Measurements from ENCODE around the gene AR. TPM values are rescaled to one million over a fixed set of nuclear protein-coding genes. Genes with fewer than 3 reads are reported as not detected.

AR gene
- total RNA-seq, 4 donors from 2014 or later = 6.4 to 13.0 (median 10.2) TPM

DNA sequence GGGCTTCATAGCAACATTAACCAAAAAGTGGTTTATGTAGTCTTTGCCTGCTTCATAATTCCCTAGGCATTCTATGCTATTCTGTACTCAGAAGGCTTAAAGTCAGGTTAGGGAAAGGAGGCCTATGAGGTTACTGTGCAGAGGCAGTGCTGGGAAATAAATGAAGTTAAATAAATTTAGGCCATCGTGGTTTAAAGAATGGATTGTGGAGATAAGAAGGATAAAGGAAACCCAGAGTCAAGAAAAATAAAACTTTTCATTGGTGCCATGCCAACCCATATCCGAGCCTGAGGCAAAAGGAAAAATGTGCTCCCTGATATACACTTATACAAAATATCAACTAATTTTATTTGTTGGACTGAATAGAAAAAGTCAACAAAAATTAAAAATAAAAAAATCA, 70.2 kb downstream of the AR start:
- Histone ChIP-seq H3K4me3 (no peak overlapping the region), H3K9me3 (no peaks in the 10 kb centered on the region), H3K4me1 (no peaks in the 10 kb centered on the region), H3K27ac (no peak overlapping the region), H3K36me3 (no peaks in the 10 kb centered on the region), H3K27me3 (no peaks in the 10 kb centered on the region)
- no peak for DNase-seq (ENCODE audit: low spot score in 2 of 2)
- TF ChIP-seq POLR2AphosphoS5 (IDR thresholded peaks at IDR 0.05) (no peak), EP300 (IDR thresholded peaks at IDR 0.05) (no peak), POLR2A (IDR thresholded peaks at IDR 0.05) (no peak)
- TF ChIP-seq, protein P1, sequence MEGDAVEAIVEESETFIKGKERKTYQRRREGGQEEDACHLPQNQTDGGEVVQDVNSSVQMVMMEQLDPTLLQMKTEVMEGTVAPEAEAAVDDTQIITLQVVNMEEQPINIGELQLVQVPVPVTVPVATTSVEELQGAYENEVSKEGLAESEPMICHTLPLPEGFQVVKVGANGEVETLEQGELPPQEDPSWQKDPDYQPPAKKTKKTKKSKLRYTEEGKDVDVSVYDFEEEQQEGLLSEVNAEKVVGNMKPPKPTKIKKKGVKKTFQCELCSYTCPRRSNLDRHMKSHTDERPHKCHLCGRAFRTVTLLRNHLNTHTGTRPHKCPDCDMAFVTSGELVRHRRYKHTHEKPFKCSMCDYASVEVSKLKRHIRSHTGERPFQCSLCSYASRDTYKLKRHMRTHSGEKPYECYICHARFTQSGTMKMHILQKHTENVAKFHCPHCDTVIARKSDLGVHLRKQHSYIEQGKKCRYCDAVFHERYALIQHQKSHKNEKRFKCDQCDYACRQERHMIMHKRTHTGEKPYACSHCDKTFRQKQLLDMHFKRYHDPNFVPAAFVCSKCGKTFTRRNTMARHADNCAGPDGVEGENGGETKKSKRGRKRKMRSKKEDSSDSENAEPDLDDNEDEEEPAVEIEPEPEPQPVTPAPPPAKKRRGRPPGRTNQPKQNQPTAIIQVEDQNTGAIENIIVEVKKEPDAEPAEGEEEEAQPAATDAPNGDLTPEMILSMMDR (IDR thresholded peaks at IDR 0.05) = no peak
- WGBS = 60% methylated on average over 2 of the region's 2 CpGs

GRCh38 chrX:67614423-67614822, 70.6 kb downstream of the AR start:
- no peak overlapping the region for H3K27ac ChIP-seq
- DNase-seq (ENCODE audit: low spot score in 2 of 2) = no peak
- no peaks in the 10 kb centered on the region for H3K9me3 ChIP-seq
- H3K27me3 ChIP-seq = no peaks in the 10 kb centered on the region
- no peak for TF ChIP-seq EP300 (IDR thresholded peaks at IDR 0.05)
- no peak for TF ChIP-seq POLR2A (IDR thresholded peaks at IDR 0.05)
- TF ChIP-seq, protein P1 (IDR thresholded peaks at IDR 0.05) = no peak
- no peak for TF ChIP-seq POLR2AphosphoS5 (IDR thresholded peaks at IDR 0.05)
- H3K36me3 ChIP-seq = no peaks in the 10 kb centered on the region
- WGBS = 79% methylated on average over 1 of the region's 1 CpG
- no peaks in the 10 kb centered on the region for H3K4me1 ChIP-seq
- no peak overlapping the region for H3K4me3 ChIP-seq

DNA sequence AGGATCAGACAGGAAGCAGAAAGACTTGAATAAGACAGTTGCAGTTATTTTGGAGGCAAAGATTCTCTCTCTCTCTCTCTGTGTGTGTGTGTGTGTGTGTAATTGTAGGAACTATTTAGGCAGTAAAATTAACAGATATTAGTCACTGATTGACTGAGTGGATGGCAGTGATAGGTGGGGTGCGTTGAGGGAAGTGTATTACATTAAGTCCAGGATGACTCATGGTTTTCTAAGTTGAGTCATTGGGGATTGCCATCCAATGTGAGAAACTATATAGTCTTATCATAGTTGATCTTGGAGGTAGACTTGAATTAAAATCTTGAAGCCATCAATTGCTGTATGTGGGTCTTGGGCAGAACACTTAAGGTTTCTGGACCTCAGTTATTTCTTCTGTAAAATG, 75.4 kb downstream of the AR start:
- WGBS = 39% methylated on average over 1 of the region's 1 CpG

DNA sequence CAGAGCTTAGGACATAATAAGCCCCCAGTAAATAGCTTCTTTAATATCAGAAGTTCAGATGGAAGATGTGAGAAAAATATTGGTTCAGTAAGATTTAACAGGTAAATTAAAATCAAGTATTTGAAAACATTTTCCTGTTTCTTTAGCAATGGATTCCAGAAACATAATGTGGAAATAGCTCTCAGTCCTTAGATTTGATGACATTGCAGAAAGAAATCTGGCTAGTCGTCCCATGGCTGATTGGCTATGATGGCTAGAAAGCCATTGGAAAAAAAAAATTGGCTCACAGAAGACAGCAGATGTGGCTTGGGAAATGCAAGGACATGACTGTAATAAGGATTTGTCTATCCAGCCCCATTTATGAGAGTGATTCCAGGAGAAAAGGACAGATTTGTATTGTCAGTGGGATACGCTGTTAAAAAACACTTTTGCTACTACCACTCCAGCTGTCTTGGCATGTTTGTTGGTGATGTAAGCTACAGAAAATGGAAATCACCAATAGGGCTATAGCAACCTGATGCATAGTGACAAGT, 78.3 kb downstream of the AR start:
- WGBS = 77% methylated on average over 2 of the region's 2 CpGs
- no peaks in the 10 kb centered on the region for H3K9me3 ChIP-seq
- no peak for DNase-seq (ENCODE audit: low spot score in 2 of 2)
- H3K4me1 ChIP-seq = no peaks in the 10 kb centered on the region
- no peak overlapping the region for H3K4me3 ChIP-seq
- no peaks in the 10 kb centered on the region for H3K27me3 ChIP-seq
- TF ChIP-seq POLR2AphosphoS5 (IDR thresholded peaks at IDR 0.05) (no peak), POLR2A (IDR thresholded peaks at IDR 0.05) (no peak), EP300 (IDR thresholded peaks at IDR 0.05) (no peak)
- TF ChIP-seq, protein P1 (IDR thresholded peaks at IDR 0.05) = no peak
- H3K27ac ChIP-seq = no peak overlapping the region
- no peaks in the 10 kb centered on the region for H3K36me3 ChIP-seq

More for the DNA sequence above, 75.4 kb downstream of the AR start:
- no peak for TF ChIP-seq POLR2A (IDR thresholded peaks at IDR 0.05)
- TF ChIP-seq, protein P1 (IDR thresholded peaks at IDR 0.05) = no peak
- TF ChIP-seq EP300 (IDR thresholded peaks at IDR 0.05) = no peak
- TF ChIP-seq POLR2AphosphoS5 (IDR thresholded peaks at IDR 0.05) = no peak
- no peak overlapping the region for H3K4me3 ChIP-seq
- H3K9me3 ChIP-seq = no peaks in the 10 kb centered on the region
- no peaks in the 10 kb centered on the region for H3K4me1 ChIP-seq
- H3K27me3 ChIP-seq = no peaks in the 10 kb centered on the region
- no peaks in the 10 kb centered on the region for H3K36me3 ChIP-seq
- DNase-seq (ENCODE audit: low spot score in 2 of 2) = no peak
- no peak overlapping the region for H3K27ac ChIP-seq

DNA sequence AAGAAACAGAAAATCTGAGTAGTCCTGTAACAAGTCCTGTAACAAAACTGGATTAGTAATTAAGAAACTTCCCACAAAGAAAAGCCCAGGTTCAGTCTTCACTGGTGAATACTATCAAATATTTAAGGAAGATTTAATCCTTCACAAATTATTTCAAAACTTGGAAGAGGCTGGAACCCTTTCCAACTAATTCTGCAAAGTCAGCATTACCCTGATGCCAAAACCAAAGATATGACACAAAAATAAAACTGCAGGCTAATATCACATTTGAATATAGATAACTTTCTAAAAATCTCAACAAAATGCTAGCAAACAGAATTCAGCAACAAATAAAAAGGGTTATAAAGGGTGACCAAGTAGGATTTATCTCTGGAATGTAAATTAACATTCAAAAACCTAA, 80.5 kb downstream of the AR start:
- Histone ChIP-seq H3K4me3 (no peak overlapping the region), H3K4me1 (no peaks in the 10 kb centered on the region)
- no peak for DNase-seq (ENCODE audit: low spot score in 2 of 2)

More for the DNA sequence above, 80.5 kb downstream of the AR start:
- Histone ChIP-seq H3K27ac (no peak overlapping the region), H3K36me3 (no peaks in the 10 kb centered on the region), H3K9me3 (no peaks in the 10 kb centered on the region), H3K27me3 (no peaks in the 10 kb centered on the region)
- TF ChIP-seq POLR2AphosphoS5 (IDR thresholded peaks at IDR 0.05) (no peak), POLR2A (IDR thresholded peaks at IDR 0.05) (no peak), EP300 (IDR thresholded peaks at IDR 0.05) (no peak)
- TF ChIP-seq, protein P1 (IDR thresholded peaks at IDR 0.05) = no peak

Measured in suprapubic skin (tissue), 4 donors.